Measurements from ENCODE around the gene ETS2. TPM values are rescaled to one million over a fixed set of nuclear protein-coding genes. Genes with fewer than 3 reads are reported as not detected.

Gene ETS2
- total RNA-seq, 1 donor from 2014 or later, result 102 TPM

DNA sequence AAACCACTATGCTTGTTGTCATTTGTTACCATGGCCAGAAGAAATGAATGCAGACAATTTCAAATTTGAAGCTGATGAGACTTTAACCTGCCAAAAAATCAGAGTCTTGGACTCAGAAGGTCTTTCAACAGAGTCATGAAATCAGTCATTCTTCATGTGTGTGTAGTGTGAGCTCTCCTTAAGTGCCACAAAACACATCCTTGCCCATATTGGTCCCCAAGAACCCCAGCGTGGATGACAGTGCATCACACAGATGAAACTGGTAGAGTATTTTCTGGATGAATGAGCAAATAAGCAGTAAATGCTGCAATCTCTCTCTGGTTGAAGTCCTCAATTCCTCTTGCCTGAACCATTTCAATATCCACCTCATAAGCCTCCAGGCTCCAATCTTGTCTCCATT is 28.7 kb upstream of the ETS2 start:
- no peak for DNase-seq (ENCODE audit: extremely low read depth, low read depth, low spot score)

DNA sequence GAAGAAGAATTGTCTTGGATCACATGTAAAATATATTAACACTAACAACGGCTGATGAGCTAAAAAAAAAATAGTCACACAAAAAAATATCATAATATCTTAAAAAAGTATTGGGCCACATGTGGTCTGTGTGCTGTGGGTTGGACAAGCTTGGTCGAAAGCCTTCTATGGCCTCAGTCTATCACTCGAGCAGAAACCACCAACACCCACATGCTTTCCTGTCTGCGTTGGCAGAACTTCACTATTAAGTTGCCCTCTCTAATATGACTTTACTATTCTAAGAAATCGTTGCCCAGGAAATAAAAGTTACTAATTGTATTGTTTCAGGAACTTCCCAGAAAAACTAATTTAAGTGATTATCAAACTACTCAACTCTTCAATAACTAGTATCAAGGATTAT is 28.2 kb upstream of the ETS2 start:
- DNase-seq (ENCODE audit: extremely low read depth, low read depth, low spot score), result no peak

DNA sequence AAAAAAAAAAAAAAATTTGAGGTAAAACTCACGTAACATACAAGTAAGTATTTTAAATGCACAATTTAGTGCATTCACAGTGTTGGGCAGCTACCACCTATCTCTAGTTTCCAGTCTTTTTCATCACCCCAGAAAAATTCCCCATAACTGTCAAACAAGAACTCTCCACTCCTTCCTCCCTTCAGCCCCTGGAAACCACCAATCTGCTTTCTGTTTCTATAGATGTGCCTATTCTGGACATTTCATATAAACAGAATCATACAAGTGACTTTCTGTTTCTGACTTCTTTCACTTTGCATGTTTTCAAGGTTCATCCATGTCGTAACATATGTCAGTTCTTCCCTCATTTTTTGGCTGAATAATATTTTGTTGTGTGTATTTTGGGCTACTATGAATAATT is 24.9 kb upstream of the ETS2 start:
- no peak for DNase-seq (ENCODE audit: extremely low read depth, low read depth, low spot score)

DNA sequence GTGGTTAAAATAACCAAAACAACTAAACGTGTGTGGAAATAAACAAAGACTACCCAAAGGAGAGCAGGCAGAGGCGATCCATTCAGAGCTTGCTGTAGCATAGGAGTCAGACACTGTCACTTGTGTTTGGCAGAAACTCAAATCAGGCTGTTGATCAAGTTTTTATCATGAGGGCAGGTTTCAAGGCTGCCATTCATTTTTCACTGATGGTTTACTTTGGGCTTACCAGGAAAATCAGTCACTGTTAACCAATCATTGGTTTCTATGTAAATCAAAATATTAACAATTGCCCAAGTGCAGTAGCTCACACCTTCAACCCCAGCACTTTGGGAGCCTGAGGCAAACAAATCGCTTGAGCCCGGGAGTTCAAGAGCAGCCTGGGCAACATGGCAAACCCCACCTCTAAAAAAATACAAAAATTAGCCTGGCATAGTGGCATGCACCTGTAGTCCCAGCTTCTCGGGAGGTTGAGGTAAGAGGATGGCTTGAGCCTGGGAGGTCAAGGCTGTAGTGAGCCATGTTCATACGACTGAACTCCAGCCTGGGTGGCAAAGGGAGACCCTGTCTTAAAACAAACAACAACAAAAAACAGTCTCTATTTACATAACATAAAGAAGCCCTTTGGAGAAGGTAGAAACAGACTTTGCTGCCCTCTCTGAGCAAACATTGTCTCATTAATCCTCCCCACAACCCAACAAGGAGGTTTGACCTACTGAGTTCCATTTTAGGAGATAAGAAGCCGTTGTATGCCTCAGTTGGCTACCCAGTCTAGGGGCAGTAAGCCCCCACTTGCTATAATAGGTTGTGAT is 21.1 kb upstream of the ETS2 start:
- no peak for DNase-seq (ENCODE audit: extremely low read depth, low read depth, low spot score)

DNA sequence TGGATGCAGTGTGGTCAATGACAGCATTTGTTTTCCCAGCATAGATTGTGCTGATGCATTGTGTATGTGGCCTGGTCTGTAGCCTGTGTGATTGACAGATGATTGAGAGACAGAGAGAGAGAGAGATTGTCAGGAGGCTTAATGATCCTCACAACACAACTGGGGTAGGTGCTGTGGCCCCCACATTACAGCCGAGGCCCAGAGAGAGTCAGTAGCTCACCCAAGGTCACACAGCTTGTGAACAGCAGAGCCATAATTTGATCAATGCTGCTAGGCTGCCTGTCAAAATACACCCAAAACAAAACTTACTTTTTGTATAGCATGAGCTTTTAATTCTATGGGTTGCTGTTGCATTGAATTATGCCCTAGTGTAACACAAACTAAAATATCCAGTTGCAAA is 20.2 kb upstream of the ETS2 start:
- DNase-seq (ENCODE audit: extremely low read depth, low read depth, low spot score), result no peak

DNA sequence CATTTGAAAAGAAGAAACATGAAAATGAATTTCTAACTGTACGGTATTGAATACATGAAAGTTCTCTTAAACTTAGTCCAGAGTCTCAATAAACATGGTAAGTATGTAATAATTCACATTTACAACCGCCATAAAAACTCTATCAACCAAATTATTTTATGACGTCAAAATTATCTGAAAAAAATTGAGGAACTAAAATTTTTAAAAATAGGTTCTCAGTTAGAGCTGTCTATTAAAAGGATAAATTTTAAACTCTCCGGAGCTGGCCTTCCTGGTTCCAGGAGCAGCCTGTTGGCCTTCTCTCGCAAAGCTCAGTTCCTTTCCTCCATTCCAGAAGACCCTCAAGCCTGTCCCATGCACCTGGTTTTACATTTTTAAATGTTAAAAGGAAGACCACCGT is 18.7 kb upstream of the ETS2 start:
- no peak for DNase-seq (ENCODE audit: extremely low read depth, low read depth, low spot score)

DNA sequence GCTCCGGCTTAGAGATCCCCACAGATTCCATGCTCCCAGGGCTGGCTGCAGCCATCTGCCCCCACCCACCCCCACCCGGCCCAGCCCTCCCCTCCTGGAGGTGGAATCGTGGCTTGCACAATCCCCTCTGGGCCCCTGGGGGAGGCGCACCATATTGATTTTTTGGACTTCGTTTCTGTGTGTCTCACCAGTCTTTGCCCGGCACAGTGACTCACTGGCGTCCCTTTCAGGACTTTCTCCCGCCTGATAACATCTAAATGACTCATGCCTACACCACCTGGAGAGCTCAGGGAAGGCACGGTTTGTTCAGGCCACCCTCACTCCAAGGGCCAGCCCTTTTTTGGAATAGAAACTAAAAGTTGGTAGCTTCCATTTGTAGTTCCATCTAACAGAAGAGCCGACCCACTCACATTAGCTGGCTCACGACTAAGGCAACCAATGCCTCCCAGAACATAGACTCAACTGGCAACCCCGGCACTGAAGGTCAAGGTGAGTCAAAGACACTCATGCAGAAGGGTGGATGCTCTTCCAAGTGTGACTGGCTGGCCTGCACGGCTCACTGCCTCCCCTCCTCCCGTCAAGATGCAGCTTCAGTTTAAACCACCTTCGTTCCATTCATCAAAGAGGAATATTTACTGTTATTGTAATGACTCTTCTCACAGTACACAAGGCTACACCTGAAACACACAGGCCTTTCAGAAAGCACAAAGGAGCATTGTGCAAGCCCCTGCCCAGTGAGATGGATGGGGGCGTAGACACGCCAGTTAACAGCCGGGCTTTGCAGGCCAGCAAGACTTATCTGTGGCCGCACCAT is 18.1 kb upstream of the ETS2 start:
- no peak for DNase-seq (ENCODE audit: extremely low read depth, low read depth, low spot score)

DNA sequence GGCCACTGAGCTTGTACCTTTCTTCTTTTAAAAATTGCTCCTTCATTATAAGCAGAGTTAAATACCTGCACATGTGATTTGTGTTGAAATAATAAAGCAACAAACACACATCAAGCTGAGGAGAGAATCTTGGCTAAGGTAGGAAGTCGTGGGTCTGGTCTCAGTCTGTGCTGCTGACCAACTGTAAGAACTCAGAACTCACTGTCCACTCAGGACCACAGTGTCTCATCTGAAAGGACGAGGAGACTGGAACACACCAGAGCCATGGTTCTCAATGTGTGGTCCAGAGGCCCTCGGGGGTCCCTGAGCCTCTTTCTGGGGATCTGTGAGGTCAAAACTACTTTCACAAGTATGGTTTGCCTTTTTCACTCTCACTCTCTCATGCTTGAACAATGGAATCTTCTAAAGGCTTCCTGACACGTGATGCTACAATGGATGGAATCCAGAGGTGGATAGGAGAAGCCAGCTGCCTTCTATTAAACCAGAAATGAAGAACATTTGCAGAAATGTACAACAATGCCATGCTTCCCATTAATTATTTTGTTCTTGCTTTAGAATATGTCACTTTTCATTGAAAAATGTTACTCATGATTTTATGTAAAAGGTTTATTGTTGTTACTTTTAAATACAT is 17.3 kb upstream of the ETS2 start:
- DNase-seq (ENCODE audit: extremely low read depth, low read depth, low spot score), result no peak

DNA sequence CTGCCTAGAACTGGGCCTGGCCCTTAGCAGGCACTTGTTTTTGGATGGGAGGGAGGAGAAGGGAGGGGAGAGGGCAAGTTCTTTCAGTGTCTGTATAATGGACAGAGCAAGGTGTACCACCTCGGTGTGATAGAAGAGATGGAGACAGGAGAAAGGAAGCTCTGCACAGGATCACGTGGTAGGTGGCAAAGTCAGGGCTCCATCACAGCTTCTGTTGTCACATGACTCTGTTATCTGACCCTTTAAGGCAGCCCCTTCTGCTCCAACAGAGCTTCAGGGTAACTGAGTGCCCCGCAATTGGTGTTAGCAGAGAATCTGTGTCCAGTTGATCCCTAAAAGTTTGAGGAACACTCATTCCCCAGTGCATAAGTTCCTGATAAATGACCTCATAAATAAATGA is 16.5 kb upstream of the ETS2 start:
- no peak for DNase-seq (ENCODE audit: extremely low read depth, low read depth, low spot score)

DNA sequence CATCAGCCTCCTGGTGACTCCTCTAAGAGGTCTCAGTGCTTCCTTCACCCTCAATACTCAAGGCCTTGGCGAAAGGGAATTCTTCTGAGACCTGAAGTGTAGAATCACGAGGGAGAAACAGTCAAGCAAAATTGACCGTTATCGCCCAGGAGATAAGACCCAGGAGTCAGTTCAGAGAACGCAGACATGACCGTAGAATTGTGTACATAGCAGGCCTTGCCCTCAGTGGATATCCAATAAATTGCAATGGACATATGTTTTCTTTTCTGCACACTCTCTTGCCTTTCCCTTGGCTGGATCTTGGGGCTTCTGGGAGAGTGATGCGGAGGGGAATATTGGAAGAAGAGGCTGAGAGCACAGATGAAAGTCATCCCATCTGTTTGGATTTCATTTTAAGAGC is 15.7 kb upstream of the ETS2 start:
- no peak for DNase-seq (ENCODE audit: extremely low read depth, low read depth, low spot score)

DNA sequence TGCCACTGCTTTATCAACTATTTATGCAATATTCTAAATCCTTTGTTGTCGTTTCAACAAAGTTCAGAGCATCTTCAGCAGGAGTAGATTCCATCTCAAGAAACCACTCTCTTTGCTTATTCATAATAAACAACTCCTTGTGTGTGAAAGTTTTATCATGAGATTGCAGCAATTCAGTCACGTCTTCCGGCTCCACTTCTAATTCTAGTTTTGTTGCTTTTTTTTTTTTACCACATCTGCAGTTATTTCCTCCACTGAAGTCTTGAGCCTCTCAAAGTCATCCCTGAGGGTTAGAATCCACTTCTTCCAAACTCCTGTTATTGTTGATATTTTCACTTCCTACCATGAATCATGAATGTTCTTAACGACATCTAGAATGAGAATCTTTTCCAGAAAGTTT is 14.8 kb upstream of the ETS2 start:
- DNase-seq (ENCODE audit: extremely low read depth, low read depth, low spot score), result no peak

DNA sequence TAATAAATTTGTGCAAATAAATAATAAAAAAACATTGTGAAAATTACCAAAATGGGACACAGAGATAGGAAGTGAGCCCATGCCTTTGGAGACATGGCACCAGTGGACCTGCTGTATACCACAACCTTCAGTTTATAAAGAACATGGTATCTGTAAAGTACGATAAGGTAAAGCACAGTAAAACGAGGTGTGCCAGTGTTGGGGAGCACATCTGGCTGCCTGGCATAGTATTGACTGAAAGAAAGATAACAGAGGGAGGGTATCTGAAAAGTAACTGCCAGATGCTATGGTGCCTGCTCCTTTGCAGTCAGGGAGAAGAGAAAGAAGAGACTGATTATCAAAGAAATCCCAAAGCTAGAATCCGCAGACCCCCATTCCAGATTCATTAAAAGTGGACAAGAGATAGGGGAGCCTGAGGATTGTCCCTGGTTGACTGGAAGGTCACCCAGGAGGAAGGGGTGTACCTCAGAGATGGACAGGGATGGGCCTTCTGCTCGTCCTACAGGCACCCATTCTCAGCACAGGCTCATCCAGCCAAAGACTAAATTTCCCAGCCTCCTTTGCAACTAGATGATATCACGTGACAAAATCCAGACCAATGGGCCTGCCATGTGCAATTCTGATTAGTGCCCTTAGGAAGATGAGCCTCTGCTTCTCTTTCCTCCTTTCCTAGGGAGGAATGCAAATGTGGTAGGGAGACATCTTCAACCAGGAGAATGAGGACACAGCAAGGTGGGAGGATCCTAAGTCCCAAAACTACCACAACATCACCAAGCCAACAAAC is 12.9 kb upstream of the ETS2 start:
- DNase-seq (ENCODE audit: extremely low read depth, low read depth, low spot score), result no peak

DNA sequence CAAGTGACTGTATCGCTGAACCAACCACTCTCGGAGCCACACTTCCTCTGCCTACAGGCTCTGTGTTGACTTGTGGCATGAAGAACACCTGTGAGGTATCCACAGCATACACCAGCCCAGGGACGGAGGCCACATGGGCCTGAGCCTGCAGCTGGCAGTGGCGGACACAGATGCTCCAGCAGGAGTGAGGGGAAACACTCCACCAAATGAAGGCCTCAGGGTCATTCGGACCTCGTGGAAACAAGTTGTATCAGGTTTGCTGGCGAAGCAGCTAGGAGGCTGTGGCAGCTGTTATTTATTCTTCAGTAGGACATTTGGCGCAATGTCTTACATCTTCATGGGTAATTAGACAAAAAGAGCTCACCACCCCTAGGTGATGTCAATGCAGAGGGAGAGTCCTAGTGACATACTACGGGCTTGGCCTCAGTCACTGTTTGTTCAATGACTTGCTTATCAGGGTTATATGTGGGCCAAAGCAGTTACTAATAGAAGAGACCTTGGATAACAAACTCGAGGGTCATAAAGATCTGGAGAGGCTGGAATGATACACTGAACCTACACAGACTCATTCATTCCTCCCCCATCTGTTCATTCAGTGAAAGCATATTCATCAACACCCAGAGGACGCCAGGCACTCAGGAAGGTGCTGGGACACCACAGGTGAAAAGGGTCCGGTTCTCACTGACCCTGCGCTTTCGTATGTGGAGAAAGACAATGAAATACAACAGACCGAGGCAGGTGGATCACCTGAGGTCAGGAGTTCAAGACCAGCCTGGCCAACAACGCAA is 11.6 kb upstream of the ETS2 start:
- no peak for DNase-seq (ENCODE audit: extremely low read depth, low read depth, low spot score)

DNA sequence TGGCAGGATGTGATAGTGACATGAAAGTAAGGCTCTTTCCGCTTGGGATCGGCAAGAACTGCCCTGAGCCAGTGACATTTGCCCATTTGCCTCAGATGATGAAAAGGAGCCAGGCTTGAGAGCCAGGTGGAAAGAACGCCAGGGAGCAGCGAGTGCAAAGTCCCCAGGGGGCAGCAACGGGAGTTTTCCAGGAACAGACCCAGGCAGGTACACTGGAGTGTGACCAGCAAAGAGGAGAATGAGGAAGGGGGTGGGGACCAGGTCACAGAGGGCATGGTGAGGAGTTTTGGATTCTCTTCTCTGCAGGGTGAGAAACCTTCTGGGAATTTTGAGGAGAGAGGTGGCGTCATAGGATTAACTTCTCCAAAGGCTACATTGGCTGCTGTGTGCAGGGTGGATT is 10.8 kb upstream of the ETS2 start:
- DNase-seq (ENCODE audit: extremely low read depth, low read depth, low spot score), result no peak

DNA sequence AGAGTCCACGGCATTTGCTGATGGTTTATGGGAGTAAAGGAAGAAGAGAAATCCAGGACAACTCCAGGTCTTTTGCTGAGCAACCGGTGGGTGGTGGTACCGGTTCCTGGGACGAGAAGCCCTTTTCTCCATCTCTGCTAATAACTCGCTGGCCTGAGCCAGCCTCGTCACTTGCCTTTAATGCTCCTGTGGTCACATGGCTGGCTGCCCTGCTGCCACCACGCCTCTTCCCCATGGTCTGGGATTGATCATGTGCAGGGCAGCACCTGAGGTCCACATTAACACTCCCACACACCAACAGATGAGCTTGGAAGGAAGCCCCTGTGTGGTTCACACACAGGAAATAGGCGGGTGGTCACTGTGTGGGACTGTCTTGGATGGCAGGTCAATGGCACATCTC is 10.3 kb upstream of the ETS2 start:
- DNase-seq (ENCODE audit: extremely low read depth, low read depth, low spot score), result no peak

DNA sequence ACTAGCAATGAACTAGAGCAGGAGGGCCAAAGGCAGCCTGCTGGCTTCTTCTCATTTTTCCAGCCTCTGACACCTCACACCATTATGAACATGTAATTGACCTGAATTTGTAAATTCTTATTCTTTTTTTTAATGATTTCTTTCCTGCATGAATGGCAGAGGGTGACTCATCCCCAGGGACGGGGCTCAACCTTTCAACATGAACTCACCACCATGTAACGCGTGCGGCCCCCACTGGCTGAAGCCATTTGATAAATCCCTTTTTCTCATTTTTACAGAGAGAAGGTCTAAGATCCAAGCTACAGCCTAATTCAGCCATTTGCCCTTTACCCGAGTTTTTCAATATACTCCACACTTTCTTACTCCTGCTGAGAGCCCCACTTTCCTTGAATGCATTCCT is 9.3 kb upstream of the ETS2 start:
- no peak for DNase-seq (ENCODE audit: extremely low read depth, low read depth, low spot score)

DNA sequence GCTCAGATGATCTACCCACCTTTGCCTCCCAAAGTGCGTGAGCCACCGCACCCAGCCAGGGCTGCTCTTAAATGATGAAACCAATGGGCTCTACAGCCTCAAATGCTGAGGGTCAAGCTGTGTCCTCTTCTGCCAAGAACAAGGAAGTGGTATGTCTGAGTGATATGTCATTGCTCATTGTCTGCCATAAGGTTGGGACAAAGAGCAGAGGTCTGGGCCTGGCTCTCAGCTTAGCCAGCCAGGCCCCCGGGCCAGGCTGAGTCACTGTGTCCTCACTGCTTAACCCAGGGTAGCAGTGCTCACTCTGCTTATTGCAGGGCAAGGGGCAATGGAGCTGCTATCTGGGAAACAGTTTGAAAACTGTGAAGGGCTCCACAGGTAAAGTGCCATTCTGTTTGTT is 8.3 kb upstream of the ETS2 start:
- no peak for DNase-seq (ENCODE audit: extremely low read depth, low read depth, low spot score)

DNA sequence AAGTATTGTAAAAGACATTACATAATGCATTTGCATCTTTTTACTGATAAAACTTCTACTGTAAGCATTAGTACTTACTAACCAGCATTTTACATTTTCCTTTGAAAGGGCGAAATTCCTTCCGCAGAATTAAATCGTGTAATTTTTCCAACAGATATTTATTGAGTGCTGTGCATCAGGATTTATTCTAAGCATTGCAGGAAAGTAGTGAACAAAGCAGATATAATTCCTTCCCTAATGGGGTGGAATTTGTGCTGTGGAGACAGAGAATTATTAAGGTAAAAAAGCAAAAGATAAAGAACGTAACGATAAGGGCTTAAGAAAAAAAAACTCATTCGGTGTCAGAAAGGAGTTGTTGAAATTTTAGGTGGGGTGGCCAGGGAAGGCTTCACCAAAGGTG is 7.6 kb upstream of the ETS2 start:
- no peak for DNase-seq (ENCODE audit: extremely low read depth, low read depth, low spot score)

DNA sequence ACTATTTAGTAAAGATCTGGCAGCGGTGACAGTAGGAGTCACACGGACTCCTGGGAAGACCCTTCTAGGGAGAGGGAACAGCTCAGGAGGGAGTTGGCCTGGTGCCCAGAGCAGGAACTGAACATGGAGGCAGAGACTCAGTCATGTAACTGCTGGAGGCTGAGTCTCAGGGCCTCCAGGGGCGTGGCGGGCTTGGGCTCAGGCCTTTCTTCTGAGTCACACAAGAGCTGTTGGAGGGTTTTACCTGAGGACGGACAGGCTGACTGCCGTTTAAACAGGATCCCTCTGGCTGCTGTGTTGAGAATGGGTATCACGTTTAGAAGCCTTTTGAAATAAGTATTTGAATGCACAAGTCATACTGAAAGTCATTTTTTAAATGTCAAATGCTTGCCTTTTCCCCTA is 7.2 kb upstream of the ETS2 start:
- no peak for DNase-seq (ENCODE audit: extremely low read depth, low read depth, low spot score)

DNA sequence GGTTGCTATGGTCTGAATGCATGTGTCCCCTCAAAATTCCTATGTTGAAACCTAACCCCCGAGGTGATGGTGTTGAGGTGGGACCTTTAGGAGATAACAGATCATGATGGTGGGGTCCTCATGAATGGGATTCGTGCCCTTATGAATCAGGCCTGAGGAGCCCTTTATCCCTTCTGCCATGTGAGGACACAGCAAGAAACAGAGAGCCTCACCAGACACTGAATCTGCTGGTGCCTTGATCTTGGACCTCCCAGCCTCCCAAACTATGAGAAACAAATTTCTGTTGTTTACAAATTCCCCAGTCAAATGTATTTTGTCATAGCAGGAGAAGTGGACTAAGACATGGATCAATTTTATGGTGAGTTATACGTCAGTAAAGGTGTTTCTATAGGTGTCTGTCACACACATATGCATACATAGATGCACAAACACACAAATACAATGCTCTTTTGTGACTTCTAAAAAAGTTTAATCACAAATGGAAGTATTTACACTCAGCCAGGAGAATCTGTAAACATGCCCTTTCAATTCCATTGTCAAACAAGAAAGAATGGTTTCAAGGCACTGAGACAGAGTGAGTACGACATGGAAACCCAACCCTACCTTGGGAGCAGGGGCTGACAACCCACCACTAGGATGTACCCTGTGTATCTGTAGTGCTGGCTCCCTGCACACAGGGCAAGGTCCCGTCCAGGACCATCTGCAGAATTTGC is 5.5 kb upstream of the ETS2 start:
- no peak for DNase-seq (ENCODE audit: extremely low read depth, low read depth, low spot score)
